Measurements from ENCODE around the gene CIT.
"Not testable (repeated sequence)": the region's sequence is repeated elsewhere in the genome, so short reads cannot be mapped to it uniquely, and the experiment has no call there.

CIT gene

GRCh38 chr12:119730381-119730780 is 146.7 kb downstream of the CIT start:
- no peak for DNase-seq

GRCh38 chr12:119729871-119730270 is 147.2 kb downstream of the CIT start:
- DNase-seq, result no peak

GRCh38 chr12:119728444-119728745 is 148.7 kb downstream of the CIT start:
- DNase-seq, result no peak

GRCh38 chr12:119727600-119728443 is 149.3 kb downstream of the CIT start:
- no peak for DNase-seq

- DNase-seq, result no peak
These were observed 151.6 kb downstream of the CIT start for GRCh38 chr12:119725523-119725922.

GRCh38 chr12:119721306-119721705 is 155.8 kb downstream of the CIT start:
- DNase-seq, result no peak

- DNase-seq, result no peak
These were observed 156.8 kb downstream of the CIT start for GRCh38 chr12:119720349-119720748.

- no peak for DNase-seq
These were observed 159.0 kb downstream of the CIT start for GRCh38 chr12:119718141-119718540.

- no peak for DNase-seq
These were observed 161.9 kb downstream of the CIT start for GRCh38 chr12:119715268-119715620.

GRCh38 chr12:119714614-119715267 is 162.4 kb downstream of the CIT start:
- no peak for DNase-seq

GRCh38 chr12:119713551-119714031 is 163.5 kb downstream of the CIT start:
- DNase-seq, result peak; percentile 61

- DNase-seq, result no peak
These were observed 164.4 kb downstream of the CIT start for GRCh38 chr12:119712721-119713120.

- DNase-seq, result no peak
These were observed 165.4 kb downstream of the CIT start for GRCh38 chr12:119711693-119712092.

- DNase-seq, result no peak
These were observed 166.1 kb downstream of the CIT start for GRCh38 chr12:119710965-119711551.

- peak; percentile 66 for DNase-seq
These were observed 166.7 kb downstream of the CIT start for GRCh38 chr12:119710374-119710964.

GRCh38 chr12:119706427-119706826 is 170.7 kb downstream of the CIT start:
- not testable (repeated sequence) for DNase-seq

- no peak for DNase-seq
These were observed 171.9 kb downstream of the CIT start for GRCh38 chr12:119705182-119705581.

GRCh38 chr12:119704065-119704747 is 172.9 kb downstream of the CIT start:
- DNase-seq, result no peak

GRCh38 chr12:119700078-119700477 is 177.0 kb downstream of the CIT start:
- no peak for DNase-seq

- DNase-seq, result no peak
These were observed 177.8 kb downstream of the CIT start for GRCh38 chr12:119699199-119699760.

- no peak for DNase-seq
These were observed 180.2 kb downstream of the CIT start for GRCh38 chr12:119696943-119697342.

- DNase-seq, result no peak
These were observed 182.1 kb downstream of the CIT start for GRCh38 chr12:119695034-119695433.

- no peak for DNase-seq
These were observed 183.0 kb downstream of the CIT start for GRCh38 chr12:119694111-119694510.
